PC-3 (cell line): ENCODE measurements around the gene ZNF506. TPM values are rescaled to one million over a fixed set of nuclear protein-coding genes. Genes with fewer than 3 reads are reported as not detected.
"Not testable (repeated sequence)": the region's sequence is repeated elsewhere in the genome, so short reads cannot be mapped to it uniquely, and the experiment has no call there.

ENCODE experiments used
- ATAC-seq: fragments of 200-7000 bp; cut with Tn5 transposase; 2 replicates; pipeline ENCODE4 v1.9.1; 2020; ENCODE audit warnings: mild to moderate bottlenecking, moderate library complexity
- BruUV-seq: library from RNA; stranded (reverse); fragments of 400-500 nt; replicated peaks from 2 replicates; lab custom pipeline; 2021; lab: Mats Ljungman, UMichigan
- CTCF ChIA-PET: fragments of 300-600 bp; sonication (Branson Sonifier 250); formaldehyde crosslinking; loops from one replicate; lab custom pipeline; 2022; ENCODE audit warnings: antibody characterized with exemption; lab: Charles Lee
- POLR2A ChIA-PET: fragments of 300-600 bp; sonication (Branson Sonifier 250); formaldehyde crosslinking; loops from one replicate; lab custom pipeline; 2022; ENCODE audit warnings: antibody characterized with exemption; ENCODE audit not compliant: unreplicated experiment; lab: Charles Lee
- DNase-seq: peaks from one replicate; pipeline ENCODE4 v3.0.0-alpha.2; 2015
- H2AFZ ChIP-seq: fragments of 300-600 bp; sonication (generic); 2 replicates; pipeline ENCODE4 v1.6.0; 2016; ENCODE audit warnings: antibody characterized with exemption, low read length
- H3F3A ChIP-seq: fragments of 300-600 bp; sonication (generic); one replicate; pipeline ENCODE4 v1.6.0; 2017; ENCODE audit warnings: antibody characterized with exemption, low read length, control low read depth, mild to moderate bottlenecking; ENCODE audit not compliant: unreplicated experiment
- H3K27ac ChIP-seq: fragments of 300-600 bp; sonication (generic); 2 replicates; pipeline ENCODE4 v1.5.1; 2016; ENCODE audit warnings: mild to moderate bottlenecking, low read length
- H3K27me3 ChIP-seq: fragments of 300-600 bp; sonication (generic); 2 replicates; pipeline ENCODE4 v1.6.1; 2016; ENCODE audit warnings: low read length, mixed read lengths
- H3K36me3 ChIP-seq: fragments of 300-600 bp; sonication (generic); 2 replicates; pipeline ENCODE4 v1.6.1; 2016; ENCODE audit warnings: low read depth, mixed run types, low read length, mixed read lengths
- H3K4me1 ChIP-seq: fragments of 300-600 bp; sonication (generic); 2 replicates; pipeline ENCODE4 v1.5.1; 2016; ENCODE audit warnings: low read length; ENCODE audit not compliant: insufficient read depth
- H3K4me2 ChIP-seq: fragments of 300-600 bp; sonication (generic); 2 replicates; pipeline ENCODE4 v1.6.0; 2016; ENCODE audit warnings: low read length
- H3K4me3 ChIP-seq: fragments of 300-600 bp; sonication (generic); 2 replicates; pipeline ENCODE4 v1.5.1; 2016; ENCODE audit warnings: mild to moderate bottlenecking, low read length, mixed read lengths
- H3K79me2 ChIP-seq: fragments of 300-600 bp; sonication (generic); 2 replicates; pipeline ENCODE4 v1.6.1; 2017; ENCODE audit warnings: low read length, mixed read lengths
- H3K9ac ChIP-seq: fragments of 300-600 bp; sonication (generic); 2 replicates; pipeline ENCODE4 v1.6.0; 2016; ENCODE audit warnings: mild to moderate bottlenecking, low read length
- H3K9me2 ChIP-seq: fragments of 300-600 bp; sonication (generic); replicated peaks from 2 replicates; pipeline ENCODE4 v1.6.1; 2016; ENCODE audit warnings: mixed run types, low read length, mixed read lengths
- H3K9me3 ChIP-seq: fragments of 300-600 bp; sonication (generic); 2 replicates; pipeline ENCODE4 v1.6.1; 2016; ENCODE audit warnings: low read length, mixed read lengths
- H4K20me1 ChIP-seq: fragments of 300-600 bp; sonication (generic); 2 replicates; pipeline ENCODE4 v1.6.1; 2016; ENCODE audit warnings: low read length, mixed read lengths
- CTCF ChIP-seq: fragments of 300-600 bp; sonication (generic); conservative IDR thresholded peaks from 2 replicates; pipeline ENCODE4 v1.5.1; 2017; ENCODE audit warnings: antibody characterized with exemption, low read depth, mild to moderate bottlenecking, low read length
- EZH2 ChIP-seq: fragments of 300-600 bp; sonication (generic); IDR thresholded peaks from one replicate; pipeline ENCODE4 v1.6.1; 2017; ENCODE audit warnings: antibody characterized with exemption, mild to moderate bottlenecking, low read length; ENCODE audit not compliant: unreplicated experiment
- EZH2phosphoT487 ChIP-seq: fragments of 300-600 bp; sonication (generic); IDR thresholded peaks from 2 replicates; pipeline ENCODE4 v1.6.1; 2018; ENCODE audit warnings: mild to moderate bottlenecking, antibody characterized with exemption, low read length, borderline replicate concordance
- intact Hi-C: fragments of 100-400 bp; cut with micrococcal nuclease; formaldehyde crosslinking; loops from 2 replicates; pipeline ENCODE4 v1.9.0; 2023
- total RNA-seq: library from RNA; depleted of rRNA; stranded (reverse); fragments of >200 nt; gene quantifications from 2 replicates; pipeline ENCODE4 v1.2.3, GENCODE V29; 2014

ZNF506 gene
- total RNA-seq, 1 experiment from 2014 or later, result 2.4 TPM

GRCh38 chr19:19858751-19859150, 37.2 kb upstream of the ZNF506 start:
- Histone ChIP-seq H3K4me2 (no peak overlapping the region), H4K20me1 (no peaks in the 10 kb centered on the region), H3K4me1 (no peaks in the 10 kb centered on the region), H3K27me3 (no peaks in the 10 kb centered on the region), H3F3A (no peaks in the 10 kb centered on the region), H3K27ac (no peak overlapping the region), H3K4me3 (no peak overlapping the region), H3K36me3 (no peaks in the 10 kb centered on the region; the same call in 1 of the 2 replicates), H3K9me2 (no peaks in the 10 kb centered on the region), H3K9ac (no peak overlapping the region), H3K9me3 (peaks cover 22% of the 10 kb centered on the region), H3K79me2 (no peaks in the 10 kb centered on the region), H2AFZ (no peak overlapping the region)
- intact Hi-C loops, result no loop called here
- TF ChIP-seq CTCF (no peak), EZH2 (no peak)
- no TSS peak for BruUV-seq
- ChIA-PET CTCF (no interaction called here), POLR2A (no interaction called here)
- no peak for DNase-seq
- no peak for ATAC-seq

- POLR2A ChIA-PET, H2AFZ ChIP-seq, H3F3A ChIP-seq, intact Hi-C loops, H3K4me3 ChIP-seq, H3K4me2 ChIP-seq, CTCF ChIA-PET, DNase-seq, H3K27me3 ChIP-seq, H3K27ac ChIP-seq, H3K9ac ChIP-seq, BruUV-seq, ATAC-seq, H3K4me1 ChIP-seq, H3K9me2 ChIP-seq, H3K79me2 ChIP-seq, H4K20me1 ChIP-seq, H3K36me3 ChIP-seq: not testable (repeated sequence)
- peaks cover 16% of the 10 kb centered on the region for H3K9me3 ChIP-seq
Measured at GRCh38 chr19:19851740-19852139, 30.2 kb upstream of the ZNF506 start.

- no peaks in the 10 kb centered on the region for H3K27me3 ChIP-seq
- no peak overlapping the region for H3K4me2 ChIP-seq
- H3K9me3 ChIP-seq, result peaks cover 6% of the 10 kb centered on the region; the same call in 1 of the 2 replicates
- POLR2A ChIA-PET, result no interaction called here
- TF ChIP-seq EZH2 (no peak), CTCF (no peak), EZH2phosphoT487 (no peak)
- H3K36me3 ChIP-seq, result no peaks in the 10 kb centered on the region
- ATAC-seq (no peak), DNase-seq (no peak)
- CTCF ChIA-PET, result no interaction called here
- H3K9me2 ChIP-seq, result no peaks in the 10 kb centered on the region
- no peaks in the 10 kb centered on the region for H3K79me2 ChIP-seq
- H4K20me1 ChIP-seq, result no peaks in the 10 kb centered on the region
- no TSS peak for BruUV-seq
- no peaks in the 10 kb centered on the region for H3F3A ChIP-seq
- intact Hi-C loops, result no loop called here
- H3K9ac ChIP-seq, result no peak overlapping the region
- H2AFZ ChIP-seq, result no peak overlapping the region
- no peaks in the 10 kb centered on the region for H3K4me1 ChIP-seq
- no peak overlapping the region for H3K4me3 ChIP-seq
- H3K27ac ChIP-seq, result no peak overlapping the region
Measured at GRCh38 chr19:19849056-19849455, 27.5 kb upstream of the ZNF506 start.
